ENCODE results near the gene LBX2.

LBX2 gene

GRCh38 chr2:74532222-74532621, 32.8 kb upstream of the LBX2 start:
- DNase-seq (ENCODE audit: low spot score): no peak
- ChIA-PET CTCF (interaction anchor here (0.6 to 4.3 kb wide), 20 partner anchors 9 to 197 kb away, joined by 3 to 41 read pairs (median 4); partner anchors contain the start of genes CCDC142, INO80B, PCGF1 and TTC31), POLR2A (ENCODE audit: low non-redundant PET) (no interaction called here)
- peak; percentile 40 for TF ChIP-seq CTCF (conservative IDR thresholded peaks at IDR 0.05; ENCODE audit: low read depth)
- H3K27ac ChIP-seq: no peak overlapping the region

- DNase-seq (ENCODE audit: low spot score): no peak
- no peak overlapping the region for H3K27ac ChIP-seq
- ChIA-PET POLR2A (ENCODE audit: low non-redundant PET) (no interaction called here), CTCF (interaction anchor here (0.6 to 4.3 kb wide), 18 partner anchors 10 to 197 kb away, joined by 3 to 41 read pairs (median 4); partner anchors contain the start of genes CCDC142, INO80B, PCGF1 and TTC31)
- no peak for TF ChIP-seq CTCF (conservative IDR thresholded peaks at IDR 0.05; ENCODE audit: low read depth)
Observed at GRCh38 chr2:74531666-74532065, 32.3 kb upstream of the LBX2 start.

- POLR2A ChIA-PET (ENCODE audit: low non-redundant PET): interaction anchor here (0.6 kb wide), 2 partner anchors 20 to 47 kb away, joined by 3 to 12 read pairs; no protein-coding TSS in a partner anchor
- no peak for TF ChIP-seq CTCF (conservative IDR thresholded peaks at IDR 0.05; ENCODE audit: low read depth)
- CTCF ChIA-PET: interaction anchor here (0.5 to 4.3 kb wide), 2 partner anchors 22 to 49 kb away, joined by 3 to 41 read pairs; partner anchors contain the start of genes CCDC142 and TTC31
- H3K27ac ChIP-seq: peak overlapping the region; percentile 83
- DNase-seq (ENCODE audit: low spot score): no peak
Observed at GRCh38 chr2:74530239-74531187, 31.1 kb upstream of the LBX2 start.

GRCh38 chr2:74529357-74530238, 30.2 kb upstream of the LBX2 start, which contains the start of the genes AUP1 and HTRA2:
TSS of gene AUP1 (minus strand) at chr2:74529706. CDS start at chr2:74529629, 77 bp downstream.
TSS of gene HTRA2 (plus strand) at chr2:74529933. CDS start at chr2:74530007, 74 bp downstream.
- POLR2A ChIA-PET (ENCODE audit: low non-redundant PET): interaction anchor here (0.5 to 0.8 kb wide), 4 partner anchors 19 to 138 kb away, joined by 3 to 12 read pairs (median 4); no protein-coding TSS in a partner anchor
- no peak for TF ChIP-seq CTCF (conservative IDR thresholded peaks at IDR 0.05; ENCODE audit: low read depth)
- peak within 1 kb of the TSS; percentile 83 for H3K27ac ChIP-seq
- CTCF ChIA-PET: interaction anchor here (0.6 to 4.3 kb wide), 3 partner anchors 48 to 138 kb away, joined by 3 to 41 read pairs (median 5); partner anchors contain the start of genes CCDC142 and TTC31
- peak; percentile 99 for DNase-seq (ENCODE audit: low spot score)

- H3K27ac ChIP-seq: peak overlapping the region; percentile 83
- CTCF ChIA-PET: interaction anchor here (0.6 to 4.3 kb wide), 3 partner anchors 47 to 138 kb away, joined by 3 to 41 read pairs (median 5); partner anchors contain the start of genes CCDC142 and TTC31
- POLR2A ChIA-PET (ENCODE audit: low non-redundant PET): interaction anchor here (0.5 to 0.8 kb wide), 4 partner anchors 20 to 137 kb away, joined by 3 to 4 read pairs (median 3); no protein-coding TSS in a partner anchor
- no peak for DNase-seq (ENCODE audit: low spot score)
- no peak for TF ChIP-seq CTCF (conservative IDR thresholded peaks at IDR 0.05; ENCODE audit: low read depth)
Observed at GRCh38 chr2:74528600-74529356, 29.4 kb upstream of the LBX2 start.

Measured in RWPE1 (cell line).